HepG2 (cell line): ENCODE results near the gene HYLS1.

Experiments
- ATF7 ChIP-seq, 2 experiments: fragments of 450-650 bp in 1 of 2; sonication (generic) in 1 of 2; formaldehyde crosslinking in 1 of 2; IDR thresholded peaks; 2 replicates each; pipeline versions ENCODE4 v1.4.0 to v1.6.1; 2016 to 2020; ENCODE audit warnings: antibody characterized with exemption in 1 of 2, mild to moderate bottlenecking in 1 of 2, missing genetic modification reagents in 1 of 2
- CBFB ChIP-seq: sonication (generic); formaldehyde crosslinking; IDR thresholded peaks from 2 replicates; pipeline ENCODE4 v1.4.0; 2020; ENCODE audit warnings: missing genetic modification reagents
- JUN ChIP-seq: sonication (generic); formaldehyde crosslinking; IDR thresholded peaks from 2 replicates; pipeline ENCODE4 v1.4.0; 2020; ENCODE audit warnings: mild to moderate bottlenecking, missing genetic modification reagents
- KAT8 ChIP-seq: IDR thresholded peaks from 2 replicates; pipeline ENCODE4 v1.6.1; 2016; ENCODE audit warnings: missing genetic modification reagents, missing compliant biosample characterization
- NR2C2 ChIP-seq: sonication (generic); formaldehyde crosslinking; IDR thresholded peaks from 2 replicates; pipeline ENCODE4 v1.4.0; 2020; ENCODE audit warnings: missing genetic modification reagents, mild to moderate bottlenecking, moderate library complexity, borderline replicate concordance
- POLR2AphosphoS5 ChIP-seq: IDR thresholded peaks from 2 replicates; pipeline ENCODE4 v1.6.1; 2012; ENCODE audit warnings: low read depth, low read length
- RAD21 ChIP-seq: fragments of 450-650 bp; formaldehyde crosslinking; IDR thresholded peaks from 2 replicates; pipeline ENCODE4 v1.5.0; 2020; ENCODE audit warnings: mild to moderate bottlenecking
- U2AF1 ChIP-seq: fragments of 200-400 bp; formaldehyde crosslinking; optimal IDR thresholded peaks from 2 replicates; pipeline ENCODE3; 2017; ENCODE audit warnings: mild to moderate bottlenecking, low read depth, low read length
- ZNF274 ChIP-seq: sonication (generic); formaldehyde crosslinking; IDR thresholded peaks from 2 replicates; pipeline ENCODE4 v1.5.1; 2020; ENCODE audit warnings: mild to moderate bottlenecking, missing genetic modification reagents
- ZNF83 ChIP-seq: sonication (generic); formaldehyde crosslinking; IDR thresholded peaks from 2 replicates; pipeline ENCODE4 v1.4.0; 2020; ENCODE audit warnings: missing genetic modification reagents, mild to moderate bottlenecking, borderline replicate concordance

- TF ChIP-seq CBFB (no peak), JUN (CRISPR knock-in tag) (no peak), NR2C2 (CRISPR knock-in tag) (no peak), ZNF274 (no peak), U2AF1 (no peak), KAT8 (CRISPR knock-in tag) (no peak), POLR2AphosphoS5 (no peak), ATF7 (IDR thresholded peaks at IDR 0.05) (no peak), ATF7 (CRISPR knock-in tag; IDR thresholded peaks at IDR 0.05) (no peak), ZNF83 (CRISPR knock-in tag) (no peak), RAD21 (CRISPR knock-in tag) (no peak)
Observed at GRCh38 chr11:125922156-125922555, 34.7 kb downstream of the HYLS1 start.
